IgD-negative memory B cell (primary cell): ENCODE data around the gene ADM2. TPM values are rescaled to one million over a fixed set of nuclear protein-coding genes. Genes with fewer than 3 reads are reported as not detected.
A peak's percentile ranks its signal among the peaks of the same experiment; 100 is the strongest.

Experiments
- H3K27ac Mint-ChIP-seq, 3 donors: one replicate each; pipeline ENCODE4 v1.8.0; 2020 to 2022; ENCODE audit warnings: mild to moderate bottlenecking in 3 of 3, mixed read lengths in 3 of 3, moderate library complexity in 1 of 3
- H3K27me3 Mint-ChIP-seq: one replicate; pipeline ENCODE4 v1.8.0; 2021; ENCODE audit warnings: mixed read lengths
- H3K36me3 Mint-ChIP-seq: one replicate; pipeline ENCODE4 v1.8.0; 2020; ENCODE audit warnings: mild to moderate bottlenecking, mixed read lengths
- H3K4me1 Mint-ChIP-seq, 3 donors: one replicate each; pipeline ENCODE4 v1.8.0; 2020 to 2022; ENCODE audit warnings: mixed read lengths in 3 of 3, mild to moderate bottlenecking in 1 of 3
- H3K4me3 Mint-ChIP-seq, 4 donors: one replicate each; pipeline ENCODE4 v1.8.0; 2020 to 2022; ENCODE audit warnings: mild to moderate bottlenecking in 4 of 4, mixed read lengths in 4 of 4, moderate library complexity in 3 of 4
- H3K9me3 Mint-ChIP-seq, 3 donors: one replicate each; pipeline ENCODE4 v1.8.0; 2020 to 2021; ENCODE audit warnings: mixed read lengths in 3 of 3, mild to moderate bottlenecking in 1 of 3
- polyA plus RNA-seq: library from polyadenylated mRNA; unstranded; fragments of 300-500 nt; fragmentation: Illumina TruSeq; gene quantifications from one replicate; pipeline ENCODE4 v1.2.3, GENCODE V29; 2021

The ADM2 gene
- polyA plus RNA-seq, 1 donor from 2014 or later = 1.5 TPM

- H3K27ac Mint-ChIP-seq = peak overlapping the region; percentile 83 to 89 (median 88)
- H3K9me3 Mint-ChIP-seq = no peaks in the 10 kb centered on the region
- H3K4me3 Mint-ChIP-seq = peak overlapping the region; percentile 80 to 96 (median 91)
- no peaks in the 10 kb centered on the region for H3K36me3 Mint-ChIP-seq
- H3K4me1 Mint-ChIP-seq = peaks cover 18 to 20% (median 18%) of the 10 kb centered on the region in 3 donors
- H3K27me3 Mint-ChIP-seq = no peaks in the 10 kb centered on the region
Measured at GRCh38 chr22:50524676-50525103, 43.3 kb downstream of the ADM2 start.

DNA sequence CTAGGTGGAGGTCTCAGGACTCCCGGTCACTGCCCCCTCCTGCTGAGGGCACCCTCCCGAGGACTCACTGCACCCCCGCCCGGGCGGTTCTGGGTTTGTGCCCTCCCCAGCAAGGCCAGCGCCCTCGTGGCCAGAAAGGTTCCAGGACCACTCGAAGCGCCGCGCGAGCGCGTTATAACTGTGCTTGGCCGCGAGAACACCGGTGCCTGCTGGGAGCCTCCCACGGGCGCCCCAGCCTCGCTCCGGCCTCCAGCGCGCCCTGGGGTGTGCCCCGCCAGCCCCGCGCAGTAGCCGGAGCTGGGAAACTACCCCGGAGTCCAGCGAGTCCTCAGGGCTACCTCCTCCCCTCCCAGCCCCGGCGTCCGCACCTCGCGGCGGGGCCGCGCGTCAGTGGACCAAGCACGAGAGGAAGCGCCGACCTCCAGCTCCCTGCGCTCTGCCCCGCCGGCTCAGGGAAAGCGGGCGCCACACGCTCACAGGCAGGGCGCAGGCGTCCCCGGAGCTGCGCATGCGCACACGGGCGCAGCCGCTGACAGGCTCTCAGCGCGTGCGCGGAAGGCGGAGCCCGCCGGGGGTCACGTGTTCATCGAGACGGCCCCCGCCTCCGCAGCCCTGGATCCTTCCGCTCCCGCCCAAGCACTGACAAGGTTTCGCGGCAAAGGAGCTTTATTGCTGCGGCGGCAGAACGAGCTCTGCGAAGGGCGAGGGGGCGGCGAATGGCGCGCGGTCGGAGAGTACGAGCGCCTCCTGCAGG is 43.9 kb downstream of the ADM2 start, which contains the start of gene SCO2:
Gene SCO2, minus strand, starts transcription at position 495 of the 754 bp plus-strand sequence. CDS start 1,187 bp downstream, outside the sequence.
- Mint-ChIP-seq H3K27me3 (no peaks in the 10 kb centered on the region), H3K4me3 (peak within 1 kb of the TSS; percentile 80 to 96 (median 91)), H3K27ac (peak within 1 kb of the TSS; percentile 88 to 98 (median 94)), H3K36me3 (no peaks in the 10 kb centered on the region), H3K9me3 (no peaks in the 10 kb centered on the region), H3K4me1 (peaks cover 18 to 20% (median 18%) of the 10 kb centered on the region in 3 donors)

GRCh38 chr22:50525858-50526107 is 44.4 kb downstream of the ADM2 start:
- peak overlapping the region; percentile 80 to 96 (median 90) for H3K4me3 Mint-ChIP-seq
- no peaks in the 10 kb centered on the region for H3K27me3 Mint-ChIP-seq
- peak overlapping the region; percentile 71 to 89 (median 86) for H3K27ac Mint-ChIP-seq
- H3K4me1 Mint-ChIP-seq = peaks cover 18 to 20% (median 18%) of the 10 kb centered on the region in 3 donors
- H3K36me3 Mint-ChIP-seq = no peaks in the 10 kb centered on the region
- H3K9me3 Mint-ChIP-seq = no peaks in the 10 kb centered on the region

DNA sequence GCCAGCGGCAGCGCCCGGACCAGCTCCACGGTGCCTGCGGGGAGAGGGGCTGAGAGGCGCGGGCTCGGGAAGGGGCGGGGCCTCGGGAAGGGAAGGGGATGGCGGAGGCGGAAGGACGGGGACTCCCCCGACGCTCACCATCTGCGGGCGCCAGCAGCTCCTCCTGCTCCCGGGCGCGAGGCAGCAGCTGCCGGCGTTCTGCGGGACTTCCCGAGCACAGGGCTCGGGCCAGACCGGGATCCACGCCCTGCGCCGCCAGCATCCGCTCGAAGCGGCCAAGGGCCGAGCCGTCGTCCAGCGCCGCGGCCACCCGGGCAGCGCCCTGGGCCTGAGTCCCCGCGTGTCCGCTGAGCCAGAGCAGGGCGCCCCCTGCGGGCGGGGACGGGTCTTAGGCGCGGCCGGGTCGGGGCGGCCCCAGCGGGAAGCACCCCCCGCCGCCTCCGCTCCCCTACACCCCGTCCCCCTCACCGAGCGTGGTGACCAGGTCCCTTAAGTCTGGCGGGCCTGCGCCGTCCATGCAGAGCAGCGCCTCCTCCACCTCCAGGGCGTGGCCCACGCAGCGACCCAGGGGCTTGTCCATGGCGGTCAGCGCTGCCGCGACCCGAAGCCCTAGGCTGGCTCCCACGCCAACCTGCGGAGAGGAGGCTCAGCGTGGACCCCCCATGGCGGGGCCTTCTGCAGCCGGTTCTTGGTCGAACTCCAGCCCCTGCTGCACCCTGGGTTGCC is 44.9 kb downstream of the ADM2 start:
- Mint-ChIP-seq H3K27ac (peak overlapping the region; percentile 94 to 98 (median 95)), H3K27me3 (no peaks in the 10 kb centered on the region), H3K4me1 (peaks cover 18 to 22% (median 20%) of the 10 kb centered on the region in 3 donors), H3K36me3 (no peaks in the 10 kb centered on the region), H3K4me3 (peak overlapping the region; percentile 79 to 96 (median 90)), H3K9me3 (no peaks in the 10 kb centered on the region)

GRCh38 chr22:50526834-50527801 is 45.8 kb downstream of the ADM2 start:
- Mint-ChIP-seq H3K4me3 (peak overlapping the region; percentile 79 to 96 (median 90)), H3K9me3 (no peaks in the 10 kb centered on the region), H3K4me1 (peaks cover 18 to 22% (median 20%) of the 10 kb centered on the region in 3 donors), H3K27me3 (no peaks in the 10 kb centered on the region), H3K27ac (peak overlapping the region; percentile 94 to 98 (median 95)), H3K36me3 (no peaks in the 10 kb centered on the region)

- Mint-ChIP-seq H3K9me3 (no peaks in the 10 kb centered on the region), H3K4me1 (peaks cover 24 to 29% (median 25%) of the 10 kb centered on the region in 3 donors), H3K27ac (peak overlapping the region; percentile 94 to 98 (median 95)), H3K27me3 (no peaks in the 10 kb centered on the region), H3K4me3 (peak overlapping the region; percentile 79 to 96 (median 90)), H3K36me3 (no peaks in the 10 kb centered on the region)
Measured at GRCh38 chr22:50527921-50528681, 46.8 kb downstream of the ADM2 start.

- H3K27me3 Mint-ChIP-seq = no peaks in the 10 kb centered on the region
- H3K4me1 Mint-ChIP-seq = peaks cover 31 to 32% (median 32%) of the 10 kb centered on the region in 3 donors
- peak overlapping the region; percentile 92 to 98 (median 95) for H3K27ac Mint-ChIP-seq
- no peaks in the 10 kb centered on the region for H3K36me3 Mint-ChIP-seq
- H3K4me3 Mint-ChIP-seq = peak overlapping the region; percentile 71 to 94 (median 85)
- H3K9me3 Mint-ChIP-seq = no peaks in the 10 kb centered on the region
Measured at GRCh38 chr22:50528682-50529415, 47.5 kb downstream of the ADM2 start.

DNA sequence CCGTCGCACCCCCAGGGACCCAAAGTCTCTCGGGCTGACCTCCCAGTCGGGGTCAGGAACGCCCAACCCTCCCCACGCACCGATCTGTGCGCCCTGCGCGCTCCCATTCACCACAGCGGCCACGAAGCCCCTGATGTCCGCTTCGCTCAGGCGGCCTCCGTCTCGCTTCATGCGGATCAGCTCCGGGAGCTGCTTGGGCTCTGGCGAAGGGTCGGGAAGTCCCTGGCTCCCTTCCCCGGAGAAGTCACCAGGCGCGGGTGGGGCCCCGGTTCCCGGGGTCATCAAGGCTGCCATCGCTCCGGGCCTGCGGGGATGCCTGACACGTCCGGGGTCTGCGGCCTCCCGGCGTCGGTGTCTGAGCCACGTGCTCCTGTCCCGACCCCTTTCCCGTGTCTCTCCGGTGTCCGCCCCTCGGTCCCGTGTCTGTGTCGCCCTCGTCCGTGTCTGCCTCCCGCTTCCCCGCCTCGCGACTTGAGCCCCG is 48.1 kb downstream of the ADM2 start:
- peaks cover 34 to 37% (median 35%) of the 10 kb centered on the region in 3 donors for H3K4me1 Mint-ChIP-seq
- H3K9me3 Mint-ChIP-seq = no peaks in the 10 kb centered on the region
- peak overlapping the region in 2 of 3 donors; percentile 92 to 98 for H3K27ac Mint-ChIP-seq
- H3K27me3 Mint-ChIP-seq = no peaks in the 10 kb centered on the region
- H3K36me3 Mint-ChIP-seq = no peaks in the 10 kb centered on the region
- H3K4me3 Mint-ChIP-seq = peak overlapping the region; percentile 55 to 95 (median 82)

- no peaks in the 10 kb centered on the region for H3K27me3 Mint-ChIP-seq
- no peaks in the 10 kb centered on the region for H3K9me3 Mint-ChIP-seq
- H3K36me3 Mint-ChIP-seq = no peaks in the 10 kb centered on the region
- H3K4me1 Mint-ChIP-seq = peaks cover 32 to 37% (median 34%) of the 10 kb centered on the region in 3 donors
- H3K4me3 Mint-ChIP-seq = peak within 1 kb of the TSS; percentile 90 to 97 (median 94)
- H3K27ac Mint-ChIP-seq = peak within 1 kb of the TSS; percentile 98 to 100 (median 99)
Measured at GRCh38 chr22:50529897-50530579, 48.7 kb downstream of the ADM2 start, which contains the start of gene TYMP. Gene TYMP (minus strand): TSS chr22:50530012. CDS start chr22:50529709, 303 bp downstream.

DNA sequence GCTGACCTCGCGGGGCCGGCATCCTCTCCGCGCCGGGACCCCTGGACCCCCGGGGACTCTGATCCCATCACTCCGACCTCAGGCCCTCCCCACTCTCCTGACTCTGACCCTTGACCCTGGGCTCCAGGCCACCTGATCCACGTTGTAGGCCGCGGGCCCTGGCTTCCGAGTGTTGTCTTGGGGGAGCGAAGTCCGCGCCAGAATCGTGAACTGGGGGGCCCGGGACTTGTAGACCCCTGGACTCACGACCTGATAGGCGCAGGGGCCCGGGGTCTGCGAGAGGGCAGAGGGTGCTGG is 49.2 kb downstream of the ADM2 start:
- peak overlapping the region; percentile 98 to 100 (median 99) for H3K27ac Mint-ChIP-seq
- no peaks in the 10 kb centered on the region for H3K36me3 Mint-ChIP-seq
- peak overlapping the region; percentile 90 to 97 (median 94) for H3K4me3 Mint-ChIP-seq
- no peaks in the 10 kb centered on the region for H3K9me3 Mint-ChIP-seq
- no peaks in the 10 kb centered on the region for H3K27me3 Mint-ChIP-seq
- H3K4me1 Mint-ChIP-seq = peaks cover 36 to 38% (median 37%) of the 10 kb centered on the region in 3 donors

DNA sequence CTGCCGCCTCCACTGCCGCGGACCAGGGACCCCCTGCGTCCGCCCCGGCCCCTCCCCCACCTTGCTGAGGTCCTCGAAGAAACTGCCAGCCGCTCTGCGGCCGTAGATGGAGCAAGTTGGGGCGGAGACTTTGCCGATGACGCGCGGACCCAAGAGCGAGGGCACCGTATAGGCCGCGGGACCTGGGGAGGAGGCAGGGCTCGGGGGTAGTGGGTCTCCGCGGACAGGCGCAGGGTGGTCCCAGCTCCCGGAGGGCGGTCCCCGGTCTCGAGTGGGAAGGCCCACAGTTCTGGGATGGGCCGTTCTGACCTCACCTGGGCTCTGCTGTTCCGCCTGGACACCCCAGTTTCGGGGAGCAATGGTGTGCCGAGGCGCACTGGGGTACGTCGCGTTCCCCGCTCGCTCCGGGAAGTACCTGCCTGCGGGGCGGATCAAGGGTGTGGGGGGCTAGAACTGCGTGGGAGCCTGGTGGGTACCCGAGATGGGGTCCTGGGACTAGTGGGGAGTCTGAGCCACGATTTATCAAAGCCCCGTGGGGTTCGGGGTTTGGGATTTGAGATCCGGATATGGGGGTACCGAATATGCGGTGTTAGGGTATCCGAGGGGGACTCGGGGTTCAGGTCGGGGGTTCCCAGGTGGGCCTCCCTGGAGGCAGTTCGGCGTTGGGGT is 49.7 kb downstream of the ADM2 start:
- H3K4me1 Mint-ChIP-seq = peaks cover 36 to 38% (median 37%) of the 10 kb centered on the region in 3 donors
- H3K27ac Mint-ChIP-seq = peak overlapping the region; percentile 98 to 100 (median 99)
- H3K9me3 Mint-ChIP-seq = no peaks in the 10 kb centered on the region
- no peaks in the 10 kb centered on the region for H3K27me3 Mint-ChIP-seq
- no peaks in the 10 kb centered on the region for H3K36me3 Mint-ChIP-seq
- H3K4me3 Mint-ChIP-seq = peak overlapping the region; percentile 90 to 97 (median 94)

DNA sequence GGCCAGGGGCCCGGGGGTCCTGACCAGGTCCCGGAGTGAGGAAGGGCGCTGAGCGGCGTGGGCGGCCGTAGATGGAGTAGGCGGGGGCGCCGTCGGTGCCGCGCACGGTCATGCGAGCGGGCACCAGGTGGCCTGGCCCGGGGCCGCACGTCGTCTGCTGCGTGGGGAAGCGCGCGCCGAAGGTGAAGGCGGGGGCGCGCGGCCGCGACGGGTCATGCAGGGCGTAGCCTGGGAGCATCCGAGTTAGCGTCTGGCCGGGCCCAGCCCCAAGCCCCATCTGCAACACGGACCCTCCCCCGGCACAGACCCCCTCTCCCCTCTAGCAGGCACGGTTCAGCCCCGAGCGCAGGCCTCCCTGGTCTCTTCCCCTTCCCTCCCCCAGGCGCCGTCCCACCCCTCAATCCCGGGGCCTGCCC is 50.2 kb downstream of the ADM2 start:
- Mint-ChIP-seq H3K4me3 (peak overlapping the region; percentile 90 to 97 (median 94)), H3K4me1 (peaks cover 36 to 38% (median 37%) of the 10 kb centered on the region in 3 donors), H3K36me3 (no peaks in the 10 kb centered on the region), H3K27ac (peak overlapping the region; percentile 98 to 100 (median 99)), H3K9me3 (no peaks in the 10 kb centered on the region), H3K27me3 (no peaks in the 10 kb centered on the region)
